ENCODE results near the gene NELFE. TPM values are rescaled to one million over a fixed set of nuclear protein-coding genes. Genes with fewer than 3 reads are reported as not detected.
"Not testable (repeated sequence)": the region's sequence is repeated elsewhere in the genome, so short reads cannot be mapped to it uniquely, and the experiment has no call there.

Gene NELFE
- total RNA-seq, 1 donor from 2014 or later = 100 TPM

DNA sequence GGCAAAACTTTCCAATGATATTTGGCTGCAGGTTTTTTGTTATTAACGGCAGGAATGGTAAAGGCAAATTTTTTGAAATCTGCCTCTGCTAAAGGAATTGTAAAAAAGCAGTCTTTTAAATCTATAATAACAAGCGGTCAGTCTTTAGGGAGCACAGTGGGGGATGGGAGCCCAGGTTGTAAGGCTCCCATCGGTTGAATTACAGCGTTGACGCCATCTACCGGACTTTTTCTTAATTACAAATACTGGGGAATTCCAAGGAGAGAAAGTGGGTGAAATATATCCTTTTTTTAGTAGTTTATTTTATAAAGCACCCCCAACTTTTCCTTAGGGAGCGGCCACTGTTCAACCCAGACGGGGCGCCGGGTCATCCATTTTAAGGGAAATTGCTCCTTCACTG is 30.6 kb upstream of the NELFE start:
- intact Hi-C loops (cut with DNase I) = not testable (repeated sequence)

DNA sequence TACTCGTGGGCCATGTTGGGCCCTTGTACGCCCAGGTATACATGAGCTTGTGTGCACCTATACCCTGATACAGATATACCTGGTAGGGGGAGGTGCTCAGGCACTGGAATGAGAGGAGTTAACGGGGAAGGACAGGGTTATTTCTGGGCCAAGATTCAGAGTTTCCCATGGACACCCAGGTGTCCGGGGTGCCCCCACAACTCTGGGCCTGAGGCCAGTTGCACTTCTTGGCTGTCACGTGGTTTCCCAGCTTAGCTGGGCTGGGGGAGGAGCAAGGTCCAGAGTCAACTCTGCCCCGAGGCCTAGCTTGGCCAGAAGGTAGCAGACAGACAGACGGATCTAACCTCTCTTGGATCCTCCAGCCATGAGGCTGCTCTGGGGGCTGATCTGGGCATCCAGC is 23.0 kb upstream of the NELFE start, which contains the start of gene C4A:
C4A (plus strand) TSS at position 314 of the 400 bp plus-strand sequence; CDS start at position 365, 51 bp downstream.
- intact Hi-C loops (cut with DNase I); H3K4me3 ChIP-seq; H3K27me3 ChIP-seq; H3K9me3 ChIP-seq; H3K27ac ChIP-seq; H3K36me3 ChIP-seq; H3K4me1 ChIP-seq; DNase-seq (ENCODE audit: extremely low spot score in 2 of 2): not testable (repeated sequence)

More for the DNA sequence above, 30.6 kb upstream of the NELFE start:
- not testable (repeated sequence) for H3K27ac ChIP-seq; DNase-seq (ENCODE audit: extremely low spot score in 2 of 2); H3K4me3 ChIP-seq; H3K4me1 ChIP-seq; H3K9me3 ChIP-seq; H3K27me3 ChIP-seq; H3K36me3 ChIP-seq

DNA sequence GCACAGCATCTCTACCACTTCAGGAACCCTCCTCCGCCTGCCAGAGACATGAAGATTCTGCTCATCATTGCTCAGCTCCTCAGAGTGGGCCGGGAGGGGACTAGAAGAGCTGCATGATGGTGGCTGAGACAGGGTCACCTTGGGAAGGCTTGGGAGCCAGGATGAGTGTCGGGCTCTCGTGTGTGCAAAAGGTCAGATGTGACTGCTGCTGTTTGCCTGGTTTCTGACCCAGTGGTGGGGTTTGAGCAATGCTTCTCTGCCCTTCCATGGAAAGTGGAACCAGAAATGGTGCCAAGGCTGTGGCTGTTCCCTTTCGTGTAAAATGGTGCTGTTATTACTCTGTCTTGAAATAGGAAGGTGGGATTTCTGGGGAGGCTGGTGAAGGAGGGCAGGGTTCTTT is 22.2 kb upstream of the NELFE start:
- intact Hi-C loops (cut with DNase I) = not testable (repeated sequence)

DNA sequence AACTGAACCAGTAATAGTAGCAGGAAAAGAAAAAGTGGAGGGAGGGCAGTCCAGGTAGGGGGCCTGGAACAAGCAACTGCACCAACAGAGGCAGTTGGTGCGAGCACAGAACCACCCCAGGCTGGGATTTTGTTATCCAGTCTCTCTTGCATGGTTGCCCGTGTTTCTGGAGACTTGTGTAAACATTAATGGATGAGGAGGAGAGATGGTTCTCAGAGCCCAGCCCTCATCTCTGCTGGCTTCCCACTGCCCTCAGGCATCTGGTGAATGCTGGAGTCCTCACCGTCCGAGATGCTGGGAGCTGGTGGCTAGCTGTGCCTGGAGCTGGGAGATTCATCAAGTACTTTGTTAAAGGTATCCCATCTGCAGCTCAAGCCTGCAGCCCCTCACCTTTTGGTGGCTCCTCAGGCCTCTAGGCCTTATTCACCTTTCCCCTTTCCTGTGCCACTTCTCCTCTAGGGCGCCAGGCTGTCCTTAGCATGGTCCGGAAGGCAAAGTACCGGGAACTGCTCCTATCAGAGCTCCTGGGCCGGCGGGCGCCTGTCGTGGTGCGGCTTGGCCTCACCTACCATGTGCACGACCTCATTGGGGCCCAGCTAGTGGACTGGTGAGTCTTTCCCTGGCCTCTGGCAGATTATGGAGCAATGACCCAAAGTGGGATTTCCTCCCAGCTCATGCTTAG is 21.6 kb upstream of the NELFE start:
- H3K4me1 ChIP-seq; H3K4me3 ChIP-seq; intact Hi-C loops (cut with DNase I); H3K27me3 ChIP-seq; H3K36me3 ChIP-seq; DNase-seq (ENCODE audit: extremely low spot score in 2 of 2); H3K9me3 ChIP-seq; H3K27ac ChIP-seq: not testable (repeated sequence)

More for the DNA sequence above, 22.2 kb upstream of the NELFE start:
- H3K27me3 ChIP-seq; H3K36me3 ChIP-seq; DNase-seq (ENCODE audit: extremely low spot score in 2 of 2); H3K4me1 ChIP-seq; H3K9me3 ChIP-seq; H3K27ac ChIP-seq; H3K4me3 ChIP-seq: not testable (repeated sequence)

DNA sequence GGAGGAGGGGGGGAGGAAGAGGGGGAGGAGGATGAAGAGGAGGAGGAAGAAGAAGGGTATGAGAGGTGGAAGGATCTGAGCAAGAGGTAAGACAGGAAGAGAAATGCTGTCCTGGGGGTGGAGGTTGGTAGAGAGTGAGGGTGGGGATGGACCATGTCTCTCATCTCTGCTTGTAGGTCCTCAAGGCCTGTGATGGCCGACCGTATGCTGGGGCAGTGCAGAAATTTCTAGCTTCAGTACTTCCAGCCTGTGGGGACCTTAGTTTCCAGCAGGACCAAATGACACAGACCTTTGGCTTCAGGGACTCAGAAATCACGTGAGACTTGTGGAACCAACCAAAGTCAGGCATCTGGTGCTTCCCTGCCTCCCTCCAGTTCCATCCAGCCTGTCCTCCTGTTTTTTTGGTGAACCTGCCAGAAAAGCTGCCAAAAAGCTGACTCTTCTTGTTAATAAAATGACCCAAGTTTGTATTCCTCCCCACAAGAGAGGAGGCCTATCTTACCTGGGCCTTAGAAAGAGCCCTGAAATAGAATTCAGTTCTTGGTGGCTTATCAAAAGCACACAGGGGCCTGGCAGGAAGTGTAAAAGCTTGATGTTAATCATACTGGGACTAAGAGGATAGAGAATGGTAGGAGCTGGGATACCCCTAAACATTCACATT is 20.6 kb upstream of the NELFE start:
- Histone ChIP-seq H3K36me3 (no peaks in the 10 kb centered on the region), H3K4me1 (peaks cover 4% of the 10 kb centered on the region), H3K27me3 (no peaks in the 10 kb centered on the region), H3K4me3 (no peak overlapping the region), H3K27ac (no peak overlapping the region), H3K9me3 (no peaks in the 10 kb centered on the region)
- no peak for DNase-seq (ENCODE audit: extremely low spot score in 2 of 2)
- intact Hi-C loops (cut with DNase I) = loop anchor here (10.0 kb wide), 1 partner anchor 995 kb away; no protein-coding TSS in a partner anchor
- no peak for TF ChIP-seq POLR2A (IDR thresholded peaks at IDR 0.05)
- no peak for TF ChIP-seq POLR2AphosphoS5 (IDR thresholded peaks at IDR 0.05; ENCODE audit: insufficient read depth in 1 of 2, low read depth in 1 of 2)
- TF ChIP-seq, protein P1, sequence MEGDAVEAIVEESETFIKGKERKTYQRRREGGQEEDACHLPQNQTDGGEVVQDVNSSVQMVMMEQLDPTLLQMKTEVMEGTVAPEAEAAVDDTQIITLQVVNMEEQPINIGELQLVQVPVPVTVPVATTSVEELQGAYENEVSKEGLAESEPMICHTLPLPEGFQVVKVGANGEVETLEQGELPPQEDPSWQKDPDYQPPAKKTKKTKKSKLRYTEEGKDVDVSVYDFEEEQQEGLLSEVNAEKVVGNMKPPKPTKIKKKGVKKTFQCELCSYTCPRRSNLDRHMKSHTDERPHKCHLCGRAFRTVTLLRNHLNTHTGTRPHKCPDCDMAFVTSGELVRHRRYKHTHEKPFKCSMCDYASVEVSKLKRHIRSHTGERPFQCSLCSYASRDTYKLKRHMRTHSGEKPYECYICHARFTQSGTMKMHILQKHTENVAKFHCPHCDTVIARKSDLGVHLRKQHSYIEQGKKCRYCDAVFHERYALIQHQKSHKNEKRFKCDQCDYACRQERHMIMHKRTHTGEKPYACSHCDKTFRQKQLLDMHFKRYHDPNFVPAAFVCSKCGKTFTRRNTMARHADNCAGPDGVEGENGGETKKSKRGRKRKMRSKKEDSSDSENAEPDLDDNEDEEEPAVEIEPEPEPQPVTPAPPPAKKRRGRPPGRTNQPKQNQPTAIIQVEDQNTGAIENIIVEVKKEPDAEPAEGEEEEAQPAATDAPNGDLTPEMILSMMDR (IDR thresholded peaks at IDR 0.05) = no peak

DNA sequence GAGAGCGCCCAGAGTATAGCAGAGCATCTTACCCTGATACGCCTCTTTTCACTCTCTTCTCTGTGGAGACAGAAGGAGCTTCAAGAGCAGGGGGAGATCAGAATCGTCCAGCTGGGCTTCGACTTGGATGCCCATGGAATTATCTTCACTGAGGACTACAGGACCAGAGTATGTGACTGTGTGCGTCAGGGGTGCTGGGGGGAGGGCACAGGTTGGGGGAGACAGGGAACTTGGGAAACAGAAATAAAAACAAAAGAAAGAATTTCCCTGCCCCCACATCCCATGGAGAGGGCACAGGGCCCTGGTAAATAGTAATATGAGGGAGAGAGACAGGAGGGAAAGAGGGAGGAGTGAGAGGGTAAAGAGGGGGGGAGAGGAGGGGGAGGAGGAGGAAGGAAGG is 20.1 kb upstream of the NELFE start:
- H3K9me3 ChIP-seq = no peaks in the 10 kb centered on the region
- H3K27ac ChIP-seq = no peak overlapping the region
- peaks cover 9% of the 10 kb centered on the region for H3K4me1 ChIP-seq
- H3K36me3 ChIP-seq = no peaks in the 10 kb centered on the region
- intact Hi-C loops (cut with DNase I) = loop anchor here (10.0 kb wide), 1 partner anchor 996 kb away; no protein-coding TSS in a partner anchor
- H3K27me3 ChIP-seq = no peaks in the 10 kb centered on the region
- DNase-seq (ENCODE audit: extremely low spot score in 2 of 2) = no peak
- TF ChIP-seq, protein P1 (IDR thresholded peaks at IDR 0.05) = no peak
- TF ChIP-seq POLR2A (IDR thresholded peaks at IDR 0.05) (no peak), POLR2AphosphoS5 (IDR thresholded peaks at IDR 0.05; ENCODE audit: insufficient read depth in 1 of 2, low read depth in 1 of 2) (no peak)
- no peak overlapping the region for H3K4me3 ChIP-seq

DNA sequence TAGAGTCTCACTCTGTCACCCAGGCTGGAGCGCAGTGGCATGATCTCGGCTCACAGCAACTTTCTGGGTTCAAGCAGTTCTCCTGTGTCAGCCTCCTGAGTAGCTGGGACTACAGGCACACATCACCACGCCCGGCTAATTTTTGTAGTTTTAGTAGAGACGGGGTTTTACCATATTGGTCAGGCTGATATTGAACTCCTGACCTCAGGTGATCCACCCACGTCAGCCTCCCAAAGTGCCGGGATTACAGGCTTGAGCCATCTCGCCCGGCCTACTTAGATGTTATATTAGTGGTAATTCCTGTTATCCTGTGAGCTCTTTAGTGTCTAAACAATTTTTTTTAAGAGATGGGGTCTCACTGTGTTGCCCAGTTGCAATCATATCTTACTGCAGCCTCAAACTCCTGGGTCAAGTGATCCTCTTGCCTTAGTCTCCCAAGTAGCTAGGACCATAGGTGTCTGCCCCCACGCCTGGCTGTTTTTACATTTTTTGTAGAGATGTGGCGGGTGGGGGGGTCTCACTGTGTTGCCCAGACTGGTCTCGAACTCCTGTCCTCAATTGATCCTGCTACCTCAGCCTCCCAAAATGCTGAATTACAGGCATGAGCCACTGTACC is 19.2 kb upstream of the NELFE start:
- TF ChIP-seq POLR2A (IDR thresholded peaks at IDR 0.05) (no peak), POLR2AphosphoS5 (IDR thresholded peaks at IDR 0.05; ENCODE audit: insufficient read depth in 1 of 2, low read depth in 1 of 2) (no peak)
- TF ChIP-seq, protein P1 (IDR thresholded peaks at IDR 0.05) = no peak
- Histone ChIP-seq H3K9me3 (no peaks in the 10 kb centered on the region), H3K27ac (no peak overlapping the region), H3K4me3 (no peak overlapping the region), H3K27me3 (no peaks in the 10 kb centered on the region), H3K36me3 (no peaks in the 10 kb centered on the region), H3K4me1 (peaks cover 18% of the 10 kb centered on the region)
- no peak for DNase-seq (ENCODE audit: extremely low spot score in 2 of 2)
- intact Hi-C loops (cut with DNase I) = loop anchor here (10.0 kb wide), 1 partner anchor 997 kb away; no protein-coding TSS in a partner anchor

DNA sequence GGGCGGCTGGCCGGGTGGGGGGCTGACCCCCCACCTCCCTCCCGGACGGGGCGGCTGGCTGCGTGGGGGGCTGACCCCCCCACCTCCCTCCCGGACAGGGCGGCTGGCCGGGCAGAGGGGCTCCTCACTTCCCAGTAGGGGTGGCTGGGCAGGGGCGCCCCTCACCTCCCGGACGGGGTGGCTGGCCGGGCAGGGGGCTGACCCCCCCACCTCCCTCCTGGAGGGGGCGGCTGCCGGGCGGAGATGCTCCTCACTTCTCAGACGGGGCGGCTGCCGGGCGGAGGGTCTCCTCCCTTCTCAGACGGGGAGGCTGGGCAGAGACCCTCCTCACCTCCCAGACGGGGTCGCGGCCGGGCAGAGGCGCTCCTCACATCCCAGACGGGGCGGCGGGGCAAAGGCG is 17.3 kb upstream of the NELFE start:
- not testable (repeated sequence) for DNase-seq (ENCODE audit: extremely low spot score in 2 of 2); H3K36me3 ChIP-seq; H3K27ac ChIP-seq; H3K27me3 ChIP-seq; H3K4me3 ChIP-seq; H3K9me3 ChIP-seq
- peaks cover 29% of the 10 kb centered on the region for H3K4me1 ChIP-seq
- intact Hi-C loops (cut with DNase I) = loop anchor here (10.0 kb wide), 1 partner anchor 999 kb away; no protein-coding TSS in a partner anchor

Data from vagina (tissue), 2 donors.